Stimulated activated naive CD8-positive, alpha-beta T cell treated with anti-CD3 and anti-CD28 coated beads, Interleukin-15, Interleukin-2, amounts not matched to agents 100 ng/mL and 50 ng/mL, for 24 hours (primary cell): ENCODE results near the gene PAX6.

Source experiments
- H3K27ac Mint-ChIP-seq: one replicate; pipeline ENCODE4 v1.8.0; 2021; ENCODE audit warnings: mild to moderate bottlenecking, mixed read lengths
- H3K27me3 Mint-ChIP-seq: one replicate; pipeline ENCODE4 v1.8.0; 2021; ENCODE audit warnings: mixed read lengths
- H3K36me3 Mint-ChIP-seq: one replicate; pipeline ENCODE4 v1.8.0; 2021; ENCODE audit warnings: low read depth, mixed read lengths
- H3K4me1 Mint-ChIP-seq: one replicate; pipeline ENCODE4 v1.8.0; 2021; ENCODE audit warnings: low read depth, mixed read lengths
- H3K4me3 Mint-ChIP-seq: one replicate; pipeline ENCODE4 v1.8.0; 2021; ENCODE audit warnings: mild to moderate bottlenecking, mixed read lengths
- H3K9me3 Mint-ChIP-seq: one replicate; pipeline ENCODE4 v1.8.0; 2021; ENCODE audit warnings: mixed read lengths

PAX6 gene

GRCh38 chr11:31825838-31826484, 14.8 kb upstream of the PAX6 start:
- H3K27ac Mint-ChIP-seq, result no peak overlapping the region
- peaks cover 15% of the 10 kb centered on the region for H3K4me1 Mint-ChIP-seq
- no peak overlapping the region for H3K4me3 Mint-ChIP-seq
- H3K9me3 Mint-ChIP-seq, result no peaks in the 10 kb centered on the region
- H3K27me3 Mint-ChIP-seq, result peaks cover 91% of the 10 kb centered on the region
- H3K36me3 Mint-ChIP-seq, result peaks cover 3% of the 10 kb centered on the region

- Mint-ChIP-seq H3K9me3 (no peaks in the 10 kb centered on the region), H3K4me3 (no peak overlapping the region), H3K27me3 (peaks cover 90% of the 10 kb centered on the region), H3K36me3 (peaks cover 3% of the 10 kb centered on the region), H3K27ac (no peak overlapping the region), H3K4me1 (peaks cover 15% of the 10 kb centered on the region)
These were observed 14.0 kb upstream of the PAX6 start for GRCh38 chr11:31824879-31825837.

GRCh38 chr11:31824332-31824878, 13.3 kb upstream of the PAX6 start:
- H3K27ac Mint-ChIP-seq, result no peak overlapping the region
- no peaks in the 10 kb centered on the region for H3K9me3 Mint-ChIP-seq
- peaks cover 88% of the 10 kb centered on the region for H3K27me3 Mint-ChIP-seq
- peaks cover 3% of the 10 kb centered on the region for H3K36me3 Mint-ChIP-seq
- peaks cover 15% of the 10 kb centered on the region for H3K4me1 Mint-ChIP-seq
- no peak overlapping the region for H3K4me3 Mint-ChIP-seq

GRCh38 chr11:31823644-31824331, 12.7 kb upstream of the PAX6 start:
- Mint-ChIP-seq H3K27me3 (peaks cover 86% of the 10 kb centered on the region), H3K4me3 (no peak overlapping the region), H3K36me3 (peaks cover 3% of the 10 kb centered on the region), H3K27ac (no peak overlapping the region), H3K9me3 (no peaks in the 10 kb centered on the region), H3K4me1 (peaks cover 15% of the 10 kb centered on the region)

GRCh38 chr11:31822927-31823643, 12.0 kb upstream of the PAX6 start:
- H3K4me3 Mint-ChIP-seq, result no peak overlapping the region
- peaks cover 3% of the 10 kb centered on the region for H3K36me3 Mint-ChIP-seq
- H3K27ac Mint-ChIP-seq, result no peak overlapping the region
- H3K27me3 Mint-ChIP-seq, result peaks cover 87% of the 10 kb centered on the region
- no peaks in the 10 kb centered on the region for H3K9me3 Mint-ChIP-seq
- peaks cover 16% of the 10 kb centered on the region for H3K4me1 Mint-ChIP-seq

GRCh38 chr11:31822175-31822926, 11.2 kb upstream of the PAX6 start:
- peaks cover 13% of the 10 kb centered on the region for H3K4me1 Mint-ChIP-seq
- no peak overlapping the region for H3K27ac Mint-ChIP-seq
- H3K4me3 Mint-ChIP-seq, result no peak overlapping the region
- H3K9me3 Mint-ChIP-seq, result no peaks in the 10 kb centered on the region
- H3K36me3 Mint-ChIP-seq, result peaks cover 3% of the 10 kb centered on the region
- H3K27me3 Mint-ChIP-seq, result peaks cover 82% of the 10 kb centered on the region

- peaks cover 85% of the 10 kb centered on the region for H3K27me3 Mint-ChIP-seq
- H3K4me1 Mint-ChIP-seq, result peaks cover 15% of the 10 kb centered on the region
- H3K36me3 Mint-ChIP-seq, result peaks cover 3% of the 10 kb centered on the region
- no peak overlapping the region for H3K27ac Mint-ChIP-seq
- H3K9me3 Mint-ChIP-seq, result no peaks in the 10 kb centered on the region
- no peak overlapping the region for H3K4me3 Mint-ChIP-seq
These were observed 10.6 kb upstream of the PAX6 start for GRCh38 chr11:31821766-31822165.

GRCh38 chr11:31821235-31821764, 10.2 kb upstream of the PAX6 start:
- Mint-ChIP-seq H3K27ac (no peak overlapping the region), H3K27me3 (peaks cover 82% of the 10 kb centered on the region), H3K4me3 (no peak overlapping the region), H3K9me3 (no peaks in the 10 kb centered on the region), H3K36me3 (peaks cover under 1% of the 10 kb centered on the region), H3K4me1 (peaks cover 14% of the 10 kb centered on the region)

GRCh38 chr11:31820438-31820818, 9.3 kb upstream of the PAX6 start:
- no peak overlapping the region for H3K4me3 Mint-ChIP-seq
- no peaks in the 10 kb centered on the region for H3K36me3 Mint-ChIP-seq
- H3K27ac Mint-ChIP-seq, result no peak overlapping the region
- peaks cover 17% of the 10 kb centered on the region for H3K4me1 Mint-ChIP-seq
- peaks cover 83% of the 10 kb centered on the region for H3K27me3 Mint-ChIP-seq
- no peaks in the 10 kb centered on the region for H3K9me3 Mint-ChIP-seq

- Mint-ChIP-seq H3K36me3 (no peaks in the 10 kb centered on the region), H3K4me3 (no peak overlapping the region), H3K9me3 (no peaks in the 10 kb centered on the region), H3K4me1 (peaks cover 21% of the 10 kb centered on the region), H3K27ac (no peak overlapping the region), H3K27me3 (peaks cover 83% of the 10 kb centered on the region)
These were observed 8.7 kb upstream of the PAX6 start for GRCh38 chr11:31819621-31820437.

- peaks cover 81% of the 10 kb centered on the region for H3K27me3 Mint-ChIP-seq
- no peak overlapping the region for H3K27ac Mint-ChIP-seq
These were observed 7.8 kb upstream of the PAX6 start for GRCh38 chr11:31818874-31819331.

GRCh38 chr11:31818425-31818755, 7.3 kb upstream of the PAX6 start:
- H3K4me1 Mint-ChIP-seq, result peaks cover 22% of the 10 kb centered on the region
- no peaks in the 10 kb centered on the region for H3K36me3 Mint-ChIP-seq
- H3K27ac Mint-ChIP-seq, result no peak overlapping the region
- H3K27me3 Mint-ChIP-seq, result peaks cover 81% of the 10 kb centered on the region
- no peaks in the 10 kb centered on the region for H3K9me3 Mint-ChIP-seq
- H3K4me3 Mint-ChIP-seq, result no peak overlapping the region

More at GRCh38 chr11:31818874-31819331, 7.8 kb upstream of the PAX6 start:
- no peaks in the 10 kb centered on the region for H3K36me3 Mint-ChIP-seq
- H3K4me3 Mint-ChIP-seq, result no peak overlapping the region
- H3K4me1 Mint-ChIP-seq, result peaks cover 18% of the 10 kb centered on the region
- no peaks in the 10 kb centered on the region for H3K9me3 Mint-ChIP-seq
